NB4 (cell line): ENCODE measurements around the gene PPIL6.

ENCODE experiments used
- POLR2A ChIP-seq: IDR thresholded peaks from 2 replicates; pipeline ENCODE4 v1.6.1; 2011; ENCODE audit warnings: mild to moderate bottlenecking; ENCODE audit not compliant: insufficient read length; ENCODE audit errors: extremely low read depth
- TF ChIP-seq, protein P1 (sequence below): IDR thresholded peaks from one replicate; pipeline ENCODE4 v1.5.1; 2012; ENCODE audit warnings: low read depth, low read length
- TF ChIP-seq, protein P2 (sequence below): IDR thresholded peaks from 2 replicates; pipeline ENCODE4 v1.6.1; 2011; ENCODE audit warnings: low read depth, low read length

GRCh38 chr6:109411034-109411433 lies 29.4 kb downstream of the PPIL6 start:
- TF ChIP-seq, protein P1, sequence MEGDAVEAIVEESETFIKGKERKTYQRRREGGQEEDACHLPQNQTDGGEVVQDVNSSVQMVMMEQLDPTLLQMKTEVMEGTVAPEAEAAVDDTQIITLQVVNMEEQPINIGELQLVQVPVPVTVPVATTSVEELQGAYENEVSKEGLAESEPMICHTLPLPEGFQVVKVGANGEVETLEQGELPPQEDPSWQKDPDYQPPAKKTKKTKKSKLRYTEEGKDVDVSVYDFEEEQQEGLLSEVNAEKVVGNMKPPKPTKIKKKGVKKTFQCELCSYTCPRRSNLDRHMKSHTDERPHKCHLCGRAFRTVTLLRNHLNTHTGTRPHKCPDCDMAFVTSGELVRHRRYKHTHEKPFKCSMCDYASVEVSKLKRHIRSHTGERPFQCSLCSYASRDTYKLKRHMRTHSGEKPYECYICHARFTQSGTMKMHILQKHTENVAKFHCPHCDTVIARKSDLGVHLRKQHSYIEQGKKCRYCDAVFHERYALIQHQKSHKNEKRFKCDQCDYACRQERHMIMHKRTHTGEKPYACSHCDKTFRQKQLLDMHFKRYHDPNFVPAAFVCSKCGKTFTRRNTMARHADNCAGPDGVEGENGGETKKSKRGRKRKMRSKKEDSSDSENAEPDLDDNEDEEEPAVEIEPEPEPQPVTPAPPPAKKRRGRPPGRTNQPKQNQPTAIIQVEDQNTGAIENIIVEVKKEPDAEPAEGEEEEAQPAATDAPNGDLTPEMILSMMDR: no peak
- TF ChIP-seq POLR2A: no peak
- TF ChIP-seq, protein P2, sequence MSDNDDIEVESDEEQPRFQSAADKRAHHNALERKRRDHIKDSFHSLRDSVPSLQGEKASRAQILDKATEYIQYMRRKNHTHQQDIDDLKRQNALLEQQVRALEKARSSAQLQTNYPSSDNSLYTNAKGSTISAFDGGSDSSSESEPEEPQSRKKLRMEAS: no peak
